CD4-positive, alpha-beta T cell treated with Interleukin-17A for 4 hours (primary cell): ENCODE data around the gene TSLP.

ENCODE experiments used
- DNase-seq: peaks from one replicate; pipeline ENCODE4 v3.0.0-alpha.2; 2020; ENCODE audit warnings: mixed read lengths

The TSLP gene

GRCh38 chr5:111071413-111071812 is at the start of gene TSLP:
Gene TSLP (plus strand): TSS chr5:111071713. CDS start chr5:111071891, 178 bp downstream.
- DNase-seq = no peak

- no peak for DNase-seq
Measured at GRCh38 chr5:111022301-111022700, 49.2 kb upstream of the TSLP start.

GRCh38 chr5:111028865-111029264 is 42.6 kb upstream of the TSLP start:
- no peak for DNase-seq

- no peak for DNase-seq
Measured at GRCh38 chr5:111043712-111044506, 27.6 kb upstream of the TSLP start.

- no peak for DNase-seq
Measured at GRCh38 chr5:111058064-111058463, 13.4 kb upstream of the TSLP start.

- DNase-seq = no peak
Measured at GRCh38 chr5:111060169-111060568, 11.3 kb upstream of the TSLP start.

- no peak for DNase-seq
Measured at GRCh38 chr5:111061618-111062017, 9.9 kb upstream of the TSLP start.

GRCh38 chr5:111063709-111064322 is 7.7 kb upstream of the TSLP start:
- no peak for DNase-seq

- no peak for DNase-seq
Measured at GRCh38 chr5:111066261-111066938, 5.1 kb upstream of the TSLP start.

GRCh38 chr5:111068213-111068612 is 3.3 kb upstream of the TSLP start:
- DNase-seq = no peak

- DNase-seq = no peak
Measured at GRCh38 chr5:111069839-111070238, 1.7 kb upstream of the TSLP start.

GRCh38 chr5:111070272-111071134 is 1.0 kb upstream of the TSLP start:
- DNase-seq = peak; percentile 7

GRCh38 chr5:111072949-111073682 is 1.6 kb downstream of the TSLP start:
- peak; percentile 70 for DNase-seq

GRCh38 chr5:111074244-111074643 is 2.7 kb downstream of the TSLP start:
- DNase-seq = no peak

GRCh38 chr5:111075520-111075919 is 4.0 kb downstream of the TSLP start:
- no peak for DNase-seq

GRCh38 chr5:111076091-111076490 is 4.6 kb downstream of the TSLP start:
- no peak for DNase-seq

- DNase-seq = no peak
Measured at GRCh38 chr5:111077678-111078077, 6.2 kb downstream of the TSLP start.

GRCh38 chr5:111079846-111080245 is 8.3 kb downstream of the TSLP start:
- no peak for DNase-seq

GRCh38 chr5:111083323-111083722 is 11.8 kb downstream of the TSLP start:
- no peak for DNase-seq

- DNase-seq = peak; percentile 88
Measured at GRCh38 chr5:111092062-111092853, 20.7 kb downstream of the TSLP start, which contains the start of gene WDR36. Gene WDR36 (plus strand): TSS chr5:111092348. CDS start chr5:111092457, 109 bp downstream.

- no peak for DNase-seq
Measured at GRCh38 chr5:111095982-111096381, 24.5 kb downstream of the TSLP start.
